H9 (cell line): ENCODE data around the gene AMTN. TPM values are rescaled to one million over a fixed set of nuclear protein-coding genes. Genes with fewer than 3 reads are reported as not detected.

Experiments used
- DNase-seq: peaks from one replicate; pipeline ENCODE4 v3.0.0-alpha.2; 2017
- H2AFZ ChIP-seq: one replicate; pipeline ENCODE4 v1.6.1; 2013; ENCODE audit warnings: mild to moderate bottlenecking, low read length, control low read depth, moderate library complexity
- H2AK5ac ChIP-seq: 2 replicates; pipeline ENCODE4 v1.6.1; 2013; ENCODE audit warnings: low read length, control low read depth, mixed read lengths; ENCODE audit not compliant: insufficient read length
- H2BK120ac ChIP-seq: one replicate; pipeline ENCODE4 v1.6.1; 2013; ENCODE audit warnings: low read depth, mild to moderate bottlenecking, low read length, control low read depth, inconsistent platforms; ENCODE audit not compliant: poor library complexity, severe bottlenecking
- H2BK12ac ChIP-seq: 2 replicates; pipeline ENCODE4 v1.6.1; 2013; ENCODE audit warnings: low read length, control low read depth, mixed read lengths, low read depth; ENCODE audit not compliant: insufficient read length
- H2BK15ac ChIP-seq: 2 replicates; pipeline ENCODE4 v1.6.1; 2013; ENCODE audit warnings: low read depth, low read length, control low read depth
- H2BK20ac ChIP-seq: one replicate; pipeline ENCODE4 v1.6.1; 2013; ENCODE audit warnings: low read depth, mild to moderate bottlenecking, low read length, control low read depth, inconsistent platforms; ENCODE audit not compliant: poor library complexity, severe bottlenecking
- H2BK5ac ChIP-seq: 2 replicates; pipeline ENCODE4 v1.6.1; 2013; ENCODE audit warnings: low read length, control low read depth, mixed read lengths; ENCODE audit not compliant: insufficient read length
- H3K14ac ChIP-seq: 2 replicates; pipeline ENCODE4 v1.6.1; 2013; ENCODE audit warnings: low read length, control low read depth; ENCODE audit not compliant: insufficient read depth
- H3K18ac ChIP-seq: 2 replicates; pipeline ENCODE4 v1.6.1; 2013; ENCODE audit warnings: low read depth, mild to moderate bottlenecking, mixed read lengths, low read length, control low read depth; ENCODE audit not compliant: insufficient read length
- H3K23ac ChIP-seq: 2 replicates; pipeline ENCODE4 v1.6.1; 2013; ENCODE audit warnings: low read length, control low read depth, mixed read lengths, low read depth; ENCODE audit not compliant: insufficient read length
- H3K23me2 ChIP-seq: 2 replicates; pipeline ENCODE4 v1.6.1; 2013; ENCODE audit warnings: low read depth, mild to moderate bottlenecking, mixed read lengths, low read length, control low read depth; ENCODE audit not compliant: insufficient read length, poor library complexity, severe bottlenecking
- H3K27ac ChIP-seq: 2 replicates; pipeline ENCODE4 v1.5.1; 2013; ENCODE audit warnings: low read length, control low read depth, mixed read lengths, low read depth; ENCODE audit not compliant: insufficient read length
- H3K27me3 ChIP-seq: 2 replicates; pipeline ENCODE4 v1.6.1; 2013; ENCODE audit warnings: low read length, control low read depth, inconsistent platforms; ENCODE audit not compliant: insufficient read depth
- H3K4ac ChIP-seq: 2 replicates; pipeline ENCODE4 v1.6.1; 2013; ENCODE audit warnings: low read depth, mild to moderate bottlenecking, control low read depth, inconsistent platforms, low read length, moderate library complexity
- H3K4me1 ChIP-seq: 2 replicates; pipeline ENCODE4 v1.6.1; 2013; ENCODE audit warnings: low read length, control low read depth, inconsistent platforms; ENCODE audit not compliant: insufficient read depth
- H3K4me2 ChIP-seq: 2 replicates; pipeline ENCODE4 v1.6.1; 2013; ENCODE audit warnings: low read length, control low read depth, mixed read lengths; ENCODE audit not compliant: insufficient read length, insufficient read depth
- H3K56ac ChIP-seq: 2 replicates; pipeline ENCODE4 v1.6.1; 2013; ENCODE audit warnings: low read depth, mild to moderate bottlenecking, mixed read lengths, low read length, control low read depth; ENCODE audit not compliant: insufficient read length
- H3K79me1 ChIP-seq: 2 replicates; pipeline ENCODE4 v1.6.1; 2013; ENCODE audit warnings: low read depth, mild to moderate bottlenecking, moderate library complexity, low read length, control low read depth, inconsistent platforms; ENCODE audit not compliant: insufficient read depth, poor library complexity, severe bottlenecking
- H3K79me2 ChIP-seq: 2 replicates; pipeline ENCODE4 v1.6.1; 2013; ENCODE audit warnings: low read length, control low read depth, inconsistent platforms; ENCODE audit not compliant: insufficient read depth
- H3K9ac ChIP-seq: 2 replicates; pipeline ENCODE4 v1.6.1; 2013; ENCODE audit warnings: low read length, control low read depth, mixed read lengths; ENCODE audit not compliant: insufficient read length; ENCODE audit errors: extremely low read depth
- H3K9me3 ChIP-seq: one replicate; pipeline ENCODE4 v1.6.1; 2013; ENCODE audit warnings: low read depth, low read length, inconsistent platforms; ENCODE audit not compliant: control insufficient read depth
- H3T11ph ChIP-seq: one replicate; pipeline ENCODE4 v1.6.1; 2013; ENCODE audit warnings: mild to moderate bottlenecking, low read length, control low read depth, inconsistent platforms
- H4K20me1 ChIP-seq: one replicate; pipeline ENCODE4 v1.6.1; 2013; ENCODE audit not compliant: control insufficient read depth, insufficient read length, insufficient read depth
- H4K5ac ChIP-seq: 2 replicates; pipeline ENCODE4 v1.6.1; 2013; ENCODE audit warnings: low read depth, mild to moderate bottlenecking, mixed read lengths, low read length, control low read depth; ENCODE audit not compliant: insufficient read length
- H4K8ac ChIP-seq: replicated peaks from 2 replicates; pipeline ENCODE4 v1.6.1; 2013; ENCODE audit warnings: low read length, control low read depth, mixed read lengths, low read depth; ENCODE audit not compliant: insufficient read length
- H4K91ac ChIP-seq: 2 replicates; pipeline ENCODE4 v1.6.1; 2013; ENCODE audit warnings: low read depth, mild to moderate bottlenecking, moderate library complexity, mixed read lengths, low read length, control low read depth; ENCODE audit not compliant: insufficient read length
- H3K27ac Mint-ChIP-seq, 3 experiments: 2 replicates in 2 of 3; 3 replicates in 1 of 3; pipeline ENCODE4 v1.8.0; 2020 to 2021; ENCODE audit warnings: mixed read lengths in 3 of 3, mild to moderate bottlenecking in 1 of 3, moderate library complexity in 1 of 3
- H3K27me3 Mint-ChIP-seq: 2 replicates; pipeline ENCODE4 v1.8.0; 2021; ENCODE audit warnings: low read depth, mild to moderate bottlenecking, moderate library complexity, mixed read lengths
- H3K36me3 Mint-ChIP-seq, 3 experiments: 2 replicates in 2 of 3; 3 replicates in 1 of 3; pipeline ENCODE4 v1.8.0; 2020 to 2021; ENCODE audit warnings: low read depth in 3 of 3, mixed read lengths in 3 of 3; ENCODE audit not compliant: insufficient read depth in 1 of 3
- H3K4me1 Mint-ChIP-seq, 2 experiments: 2 replicates each; pipeline ENCODE4 v1.8.0; 2020; ENCODE audit warnings: mixed read lengths in 2 of 2
- H3K4me3 Mint-ChIP-seq, 2 experiments: 2 replicates in 1 of 2; 3 replicates in 1 of 2; pipeline ENCODE4 v1.8.0; 2020 to 2021; ENCODE audit warnings: mild to moderate bottlenecking in 2 of 2, mixed read lengths in 2 of 2, moderate library complexity in 1 of 2
- H3K9me3 Mint-ChIP-seq, 2 experiments: 2 replicates in 1 of 2; 3 replicates in 1 of 2; pipeline ENCODE4 v1.8.0; 2020; ENCODE audit warnings: mild to moderate bottlenecking in 2 of 2, mixed read lengths in 2 of 2, moderate library complexity in 1 of 2
- WGBS: extraction: QIAGEN DNeasy Blood & Tissue Kit; methylation state at CpG from one replicate; pipeline ENCODE4 v1.1.7; 2013; ENCODE audit warnings: missing lambda C conversion rate, low lambda C conversion rate, mixed read lengths; ENCODE audit not compliant: insufficient read length; ENCODE audit errors: extremely low coverage; 5-methylcytosine and 5-hydroxymethylcytosine counted together
- total RNA-seq: library from RNA; stranded (reverse); gene quantifications from 2 replicates; pipeline ENCODE4 v1.2.1, GENCODE V29; 2021
- TF ChIP-seq, protein P1 (sequence below): fragments of 200-600 bp; sonication (generic); conservative IDR thresholded peaks from 3 replicates; pipeline ENCODE4 v1.8.0; 2021; ENCODE audit warnings: antibody characterized with exemption, mild to moderate bottlenecking

The AMTN gene
- total RNA-seq, 1 experiment from 2014 or later: not detected

DNA sequence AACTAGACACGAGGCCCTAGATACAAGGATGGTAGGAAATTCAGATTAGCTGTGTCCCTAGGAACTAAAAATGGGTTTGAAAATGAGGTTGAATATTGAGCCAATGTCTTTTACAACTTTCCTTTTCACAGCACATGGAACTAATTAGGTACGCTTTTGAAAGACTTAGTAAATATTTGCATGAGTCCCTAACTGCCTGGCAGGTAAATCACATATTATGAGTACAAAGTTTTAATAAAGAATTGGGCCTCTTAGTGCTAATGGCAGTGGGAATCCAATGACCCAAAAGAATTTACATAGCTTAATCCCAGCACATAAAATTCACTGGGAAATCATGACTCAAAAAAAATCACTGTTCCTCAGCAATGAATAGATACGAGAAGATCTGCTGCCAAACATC, 29.6 kb upstream of the AMTN start:
- no peaks in the 10 kb centered on the region for H4K20me1 ChIP-seq
- Mint-ChIP-seq H3K4me3 (no peak overlapping the region), H3K9me3 (no peaks in the 10 kb centered on the region), H3K27ac (no peak overlapping the region), H3K4me1 (peaks cover 0 to 2% of the 10 kb centered on the region in 2 experiments; a peak in 1 of 4 replicates), H3K36me3 (no peaks in the 10 kb centered on the region), H3K27me3 (no peaks in the 10 kb centered on the region; the same call in 1 of the 2 replicates)
- WGBS: no CpG with 5 or more reads among the region's 3 CpGs
- H3K18ac ChIP-seq: no peak overlapping the region
- H2BK12ac ChIP-seq: no peak overlapping the region
- no peak overlapping the region for H3K4me2 ChIP-seq
- no peaks in the 10 kb centered on the region for H3K9me3 ChIP-seq
- H3K56ac ChIP-seq: no peak overlapping the region
- no peaks in the 10 kb centered on the region for H3K79me1 ChIP-seq
- TF ChIP-seq, protein P1, sequence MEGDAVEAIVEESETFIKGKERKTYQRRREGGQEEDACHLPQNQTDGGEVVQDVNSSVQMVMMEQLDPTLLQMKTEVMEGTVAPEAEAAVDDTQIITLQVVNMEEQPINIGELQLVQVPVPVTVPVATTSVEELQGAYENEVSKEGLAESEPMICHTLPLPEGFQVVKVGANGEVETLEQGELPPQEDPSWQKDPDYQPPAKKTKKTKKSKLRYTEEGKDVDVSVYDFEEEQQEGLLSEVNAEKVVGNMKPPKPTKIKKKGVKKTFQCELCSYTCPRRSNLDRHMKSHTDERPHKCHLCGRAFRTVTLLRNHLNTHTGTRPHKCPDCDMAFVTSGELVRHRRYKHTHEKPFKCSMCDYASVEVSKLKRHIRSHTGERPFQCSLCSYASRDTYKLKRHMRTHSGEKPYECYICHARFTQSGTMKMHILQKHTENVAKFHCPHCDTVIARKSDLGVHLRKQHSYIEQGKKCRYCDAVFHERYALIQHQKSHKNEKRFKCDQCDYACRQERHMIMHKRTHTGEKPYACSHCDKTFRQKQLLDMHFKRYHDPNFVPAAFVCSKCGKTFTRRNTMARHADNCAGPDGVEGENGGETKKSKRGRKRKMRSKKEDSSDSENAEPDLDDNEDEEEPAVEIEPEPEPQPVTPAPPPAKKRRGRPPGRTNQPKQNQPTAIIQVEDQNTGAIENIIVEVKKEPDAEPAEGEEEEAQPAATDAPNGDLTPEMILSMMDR: no peak
- no peak overlapping the region for H2AFZ ChIP-seq
- H3K23ac ChIP-seq: no peak overlapping the region
- no peak overlapping the region for H3K4ac ChIP-seq
- DNase-seq: no peak
- H4K8ac ChIP-seq: no peak overlapping the region
- no peak overlapping the region for H4K5ac ChIP-seq
- no peak overlapping the region for H2BK120ac ChIP-seq
- no peak overlapping the region for H2BK20ac ChIP-seq
- H3K79me2 ChIP-seq: no peaks in the 10 kb centered on the region
- H2BK5ac ChIP-seq: no peak overlapping the region
- no peaks in the 10 kb centered on the region for H3K27me3 ChIP-seq
- no peak overlapping the region for H3K27ac ChIP-seq
- H4K91ac ChIP-seq: no peak overlapping the region
- no peak overlapping the region for H3K9ac ChIP-seq
- no peak overlapping the region for H2BK15ac ChIP-seq
- H3K4me1 ChIP-seq: no peaks in the 10 kb centered on the region
- no peaks in the 10 kb centered on the region for H3K23me2 ChIP-seq
- no peak overlapping the region for H2AK5ac ChIP-seq
- H3T11ph ChIP-seq: no peak overlapping the region
- no peak overlapping the region for H3K14ac ChIP-seq
